ENCODE measurements around the gene PRKCI.

DNA sequence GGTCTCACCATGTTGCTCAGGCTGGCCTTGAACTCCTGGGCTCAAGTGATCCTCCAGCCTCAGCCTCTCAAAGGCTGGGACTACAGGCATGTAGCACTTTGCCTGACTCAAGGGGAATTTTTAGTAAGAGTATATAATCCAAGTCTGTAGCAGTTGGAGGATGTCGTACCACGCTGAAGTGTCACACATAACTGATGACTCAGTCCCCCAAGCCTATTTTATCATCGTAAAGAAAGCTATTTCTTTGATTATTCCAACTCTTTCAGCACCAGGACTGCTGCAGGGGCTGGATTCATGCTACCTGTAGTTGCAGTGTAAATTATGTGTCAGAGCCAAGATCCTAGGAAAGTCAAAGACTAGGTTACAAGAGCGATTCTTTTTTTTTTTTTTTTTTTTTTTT, 1.4 kb upstream of the PRKCI start:
- TF ChIP-seq, protein P1, sequence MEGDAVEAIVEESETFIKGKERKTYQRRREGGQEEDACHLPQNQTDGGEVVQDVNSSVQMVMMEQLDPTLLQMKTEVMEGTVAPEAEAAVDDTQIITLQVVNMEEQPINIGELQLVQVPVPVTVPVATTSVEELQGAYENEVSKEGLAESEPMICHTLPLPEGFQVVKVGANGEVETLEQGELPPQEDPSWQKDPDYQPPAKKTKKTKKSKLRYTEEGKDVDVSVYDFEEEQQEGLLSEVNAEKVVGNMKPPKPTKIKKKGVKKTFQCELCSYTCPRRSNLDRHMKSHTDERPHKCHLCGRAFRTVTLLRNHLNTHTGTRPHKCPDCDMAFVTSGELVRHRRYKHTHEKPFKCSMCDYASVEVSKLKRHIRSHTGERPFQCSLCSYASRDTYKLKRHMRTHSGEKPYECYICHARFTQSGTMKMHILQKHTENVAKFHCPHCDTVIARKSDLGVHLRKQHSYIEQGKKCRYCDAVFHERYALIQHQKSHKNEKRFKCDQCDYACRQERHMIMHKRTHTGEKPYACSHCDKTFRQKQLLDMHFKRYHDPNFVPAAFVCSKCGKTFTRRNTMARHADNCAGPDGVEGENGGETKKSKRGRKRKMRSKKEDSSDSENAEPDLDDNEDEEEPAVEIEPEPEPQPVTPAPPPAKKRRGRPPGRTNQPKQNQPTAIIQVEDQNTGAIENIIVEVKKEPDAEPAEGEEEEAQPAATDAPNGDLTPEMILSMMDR (IDR thresholded peaks at IDR 0.05), result no peak
- no peak for TF ChIP-seq POLR2A (IDR thresholded peaks at IDR 0.05)
- TF ChIP-seq EP300 (IDR thresholded peaks at IDR 0.05), result no peak
